Measurements from ENCODE around the gene HELZ.

GRCh38 chr17:67216578-67217320, 28.2 kb downstream of the HELZ start:
- TF ChIP-seq GATA3 (IDR thresholded peaks at IDR 0.05; ENCODE audit: low read depth, low read length) (no peak), GATA2 (IDR thresholded peaks at IDR 0.05; ENCODE audit: low read depth, low read length) (no peak)

All from SH-SY5Y (cell line).